ENCODE measurements around the gene PKD1L1.
A peak's percentile ranks its signal among the peaks of the same experiment; 100 is the strongest.

PKD1L1 gene

GRCh38 chr7:47787249-47788069 is 160.8 kb downstream of the PKD1L1 start:
- ChIA-PET POLR2A (no interaction called here), CTCF (interaction anchor here (0.9 to 1.0 kb wide), 3 partner anchors 31 to 522 kb away, joined by 3 to 6 read pairs (median 3); no protein-coding TSS in a partner anchor)
- no peaks in the 10 kb centered on the region for H3K9me3 ChIP-seq (ENCODE audit: control insufficient read depth, insufficient read depth, low read depth, low read length)
- no peak overlapping the region for H3K27ac ChIP-seq (ENCODE audit: extremely low read depth, low read depth, low read length)
- no peaks in the 10 kb centered on the region for H3K36me3 ChIP-seq (ENCODE audit: control insufficient read depth in 2 of 2, insufficient read depth in 1 of 2, low read length in 2 of 2)
- H3K4me1 ChIP-seq (ENCODE audit: control insufficient read depth, insufficient read depth, low read length): peaks cover 14% of the 10 kb centered on the region
- H3K4me3 ChIP-seq (ENCODE audit: low read depth, low read length): no peak overlapping the region
- no peak for TF ChIP-seq ZNF514 (tag by site-specific recombination; IDR thresholded peaks at IDR 0.05)
- no peak for TF ChIP-seq ZNF521 (tag by site-specific recombination; IDR thresholded peaks at IDR 0.05)
- no peak for TF ChIP-seq ZNF266 (tag by site-specific recombination; IDR thresholded peaks at IDR 0.05; ENCODE audit: low read depth)
- TF ChIP-seq ZNF548 (tag by site-specific recombination; IDR thresholded peaks at IDR 0.05): no peak
- TF ChIP-seq ZNF292 (tag by site-specific recombination; IDR thresholded peaks at IDR 0.05; ENCODE audit: borderline replicate concordance, low read depth): no peak
- TF ChIP-seq ZSCAN30 (tag by site-specific recombination; IDR thresholded peaks at IDR 0.05): no peak
- TF ChIP-seq ZNF223 (tag by site-specific recombination; IDR thresholded peaks at IDR 0.05): no peak
- TF ChIP-seq ZNF350 (tag by site-specific recombination; IDR thresholded peaks at IDR 0.05): no peak
- no peak for TF ChIP-seq RBAK (tag by site-specific recombination; IDR thresholded peaks at IDR 0.05)

GRCh38 chr7:47786557-47787248 is 161.6 kb downstream of the PKD1L1 start:
- Histone ChIP-seq H3K9me3 (ENCODE audit: control insufficient read depth, insufficient read depth, low read depth, low read length) (no peaks in the 10 kb centered on the region), H3K4me3 (ENCODE audit: low read depth, low read length) (no peak overlapping the region), H3K4me1 (ENCODE audit: control insufficient read depth, insufficient read depth, low read length) (peaks cover 14% of the 10 kb centered on the region), H3K27ac (ENCODE audit: extremely low read depth, low read depth, low read length) (peak overlapping the region; percentile 50; the same call in 1 of the 2 replicates), H3K36me3 (ENCODE audit: control insufficient read depth in 2 of 2, insufficient read depth in 1 of 2, low read length in 2 of 2) (no peaks in the 10 kb centered on the region)
- ChIA-PET POLR2A (no interaction called here), CTCF (interaction anchor here (0.6 to 1.0 kb wide), 4 partner anchors 27 to 520 kb away, joined by 3 to 11 read pairs (median 4); no protein-coding TSS in a partner anchor)
- no peak for TF ChIP-seq ZNF146 (tag by site-specific recombination; IDR thresholded peaks at IDR 0.05)
- TF ChIP-seq SP7 (tag by site-specific recombination; IDR thresholded peaks at IDR 0.05): peak; percentile 49
- TF ChIP-seq ZNF629 (tag by site-specific recombination; IDR thresholded peaks at IDR 0.05): 0 out of 2 replicates have a peak, but pooled peaks have one; percentile 10
- TF ChIP-seq ZNF398 (tag by site-specific recombination; IDR thresholded peaks at IDR 0.05): peak; percentile 16; the same call in 1 of the 2 replicates
- no peak for TF ChIP-seq YY1 (tag by site-specific recombination; IDR thresholded peaks at IDR 0.05)
- TF ChIP-seq GLIS2 (tag by site-specific recombination; IDR thresholded peaks at IDR 0.05): peak; percentile 57; the same call in 1 of the 2 replicates
- TF ChIP-seq ZBTB17 (tag by site-specific recombination; IDR thresholded peaks at IDR 0.05): peak; percentile 43; the same call in 1 of the 2 replicates
- peak; percentile 49 for TF ChIP-seq SP2 (tag by site-specific recombination; IDR thresholded peaks at IDR 0.05)
- no peak for TF ChIP-seq ZNF518A (tag by site-specific recombination; conservative IDR thresholded peaks at IDR 0.05; ENCODE audit: low read depth)
- TF ChIP-seq GLIS1 (tag by site-specific recombination; IDR thresholded peaks at IDR 0.05): peak; percentile 71
- TF ChIP-seq ZSCAN18 (tag by site-specific recombination; IDR thresholded peaks at IDR 0.05): no peak
- peak; percentile 34; the same call in 1 of the 2 replicates for TF ChIP-seq PATZ1 (tag by site-specific recombination; IDR thresholded peaks at IDR 0.05)
- TF ChIP-seq ZNF184 (tag by site-specific recombination; IDR thresholded peaks at IDR 0.05): 0 out of 2 replicates have a peak, but pooled peaks have one; percentile 43
- 0 out of 2 replicates have a peak, but pooled peaks have one; percentile 13 for TF ChIP-seq SP3 (tag by site-specific recombination; IDR thresholded peaks at IDR 0.05)

Measured in HEK293 (cell line).